Cardiac muscle cell (in vitro differentiated cells and primary cell): ENCODE data around the gene INTS6. TPM values are rescaled to one million over a fixed set of nuclear protein-coding genes. Genes with fewer than 3 reads are reported as not detected.
A peak's percentile ranks its signal among the peaks of the same experiment; 100 is the strongest.

Source experiments
- DNase-seq, 2 donors: peaks; one replicate each; pipeline versions ENCODE4 v3.0.0 to v3.0.0-alpha.2; 2010 to 2017; ENCODE audit warnings: low read depth in 1 of 2, low spot score in 1 of 2
- H3K27ac ChIP-seq: fragments of 200-600 bp; sonication (generic); 2 replicates; pipeline ENCODE4 v1.5.1; 2016
- H3K27me3 ChIP-seq: fragments of 200-600 bp; sonication (generic); 2 replicates; pipeline ENCODE4 v1.6.0; 2016; ENCODE audit warnings: control low read depth
- H3K36me3 ChIP-seq: fragments of 200-600 bp; sonication (generic); 2 replicates; pipeline ENCODE4 v1.5.1; 2016; ENCODE audit warnings: control low read depth
- H3K4me1 ChIP-seq: fragments of 200-600 bp; sonication (generic); 2 replicates; pipeline ENCODE4 v1.8.1; 2017; ENCODE audit warnings: low read depth, mild to moderate bottlenecking, mixed run types
- H3K4me3 ChIP-seq: fragments of 200-600 bp; sonication (generic); 2 replicates; pipeline ENCODE4 v1.5.1; 2016; ENCODE audit warnings: mild to moderate bottlenecking
- H3K9me3 ChIP-seq: fragments of 200-600 bp; sonication (generic); 2 replicates; pipeline ENCODE4 v1.5.1; 2017; ENCODE audit warnings: low read depth, mild to moderate bottlenecking, control low read depth
- CTCF ChIP-seq: IDR thresholded peaks from 2 replicates; pipeline ENCODE4 v1.5.1; 2012; ENCODE audit warnings: low read depth, mild to moderate bottlenecking, low read length
- polyA plus RNA-seq: library from polyadenylated mRNA; unstranded; fragments of >200 nt; fragmentation: Nextera tagmentation; extraction: Ambion mirVana; gene quantifications from 2 replicates; pipeline ENCODE4 v1.2.1, GENCODE V29; 2016
- total RNA-seq: library from RNA; depleted of rRNA; stranded (reverse); fragments of >200 nt; gene quantifications from 2 replicates; pipeline ENCODE4 v1.2.3, GENCODE V29; 2016

Gene INTS6
- total and polyA plus RNA-seq, 2 experiments from 2014 or later, result 22.5 to 29.7 TPM

- Histone ChIP-seq H3K27me3 (no peaks in the 10 kb centered on the region), H3K4me1 (no peaks in the 10 kb centered on the region), H3K4me3 (no peak overlapping the region), H3K27ac (no peak overlapping the region), H3K9me3 (no peaks in the 10 kb centered on the region), H3K36me3 (no peaks in the 10 kb centered on the region)
- DNase-seq, result peak in 1 of 2 donors; percentile 25
- no peak for TF ChIP-seq CTCF
Measured at GRCh38 chr13:51479199-51479523, 26.3 kb upstream of the INTS6 start.

- no peak overlapping the region for H3K4me3 ChIP-seq
- H3K4me1 ChIP-seq, result no peaks in the 10 kb centered on the region
- H3K27ac ChIP-seq, result no peak overlapping the region
- no peaks in the 10 kb centered on the region for H3K27me3 ChIP-seq
- no peak for TF ChIP-seq CTCF
- no peaks in the 10 kb centered on the region for H3K9me3 ChIP-seq
- H3K36me3 ChIP-seq, result no peaks in the 10 kb centered on the region
- DNase-seq, result no peak
Measured at GRCh38 chr13:51478418-51479198, 25.8 kb upstream of the INTS6 start.

- Histone ChIP-seq H3K4me1 (no peaks in the 10 kb centered on the region), H3K4me3 (no peak overlapping the region), H3K36me3 (no peaks in the 10 kb centered on the region), H3K9me3 (no peaks in the 10 kb centered on the region), H3K27me3 (no peaks in the 10 kb centered on the region), H3K27ac (no peak overlapping the region)
- DNase-seq, result no peak
- TF ChIP-seq CTCF, result no peak
Measured at GRCh38 chr13:51477653-51478324, 25.0 kb upstream of the INTS6 start.

GRCh38 chr13:51477149-51477548, 24.3 kb upstream of the INTS6 start:
- H3K27ac ChIP-seq, result no peak overlapping the region
- no peaks in the 10 kb centered on the region for H3K36me3 ChIP-seq
- no peaks in the 10 kb centered on the region for H3K27me3 ChIP-seq
- no peak overlapping the region for H3K4me3 ChIP-seq
- TF ChIP-seq CTCF, result no peak
- no peaks in the 10 kb centered on the region for H3K4me1 ChIP-seq
- no peak for DNase-seq
- H3K9me3 ChIP-seq, result no peaks in the 10 kb centered on the region

GRCh38 chr13:51475727-51476501, 23.1 kb upstream of the INTS6 start:
- H3K9me3 ChIP-seq, result no peaks in the 10 kb centered on the region
- no peaks in the 10 kb centered on the region for H3K4me1 ChIP-seq
- H3K27ac ChIP-seq, result no peak overlapping the region
- H3K27me3 ChIP-seq, result no peaks in the 10 kb centered on the region
- H3K4me3 ChIP-seq, result no peak overlapping the region
- no peaks in the 10 kb centered on the region for H3K36me3 ChIP-seq
- DNase-seq, result no peak
- no peak for TF ChIP-seq CTCF
